ENCODE results near the gene PYGM.

PYGM gene

GRCh38 chr11:64698427-64698826 is 61.3 kb downstream of the PYGM start:
- H3K4me1 Mint-ChIP-seq (ENCODE audit: low read depth) = peaks cover 10% of the 10 kb centered on the region
- peaks cover 9% of the 10 kb centered on the region for H3K27me3 Mint-ChIP-seq
- no peak overlapping the region for H3K27ac Mint-ChIP-seq
- H3K9me3 Mint-ChIP-seq = no peaks in the 10 kb centered on the region
- H3K4me3 Mint-ChIP-seq = no peak overlapping the region
- no peaks in the 10 kb centered on the region for H3K36me3 Mint-ChIP-seq (ENCODE audit: low read depth)

GRCh38 chr11:64697663-64698375 is 62.0 kb downstream of the PYGM start:
- H3K36me3 Mint-ChIP-seq (ENCODE audit: low read depth) = no peaks in the 10 kb centered on the region
- H3K27ac Mint-ChIP-seq = no peak overlapping the region

More at GRCh38 chr11:64697663-64698375, 62.0 kb downstream of the PYGM start:
- Mint-ChIP-seq H3K4me1 (ENCODE audit: low read depth) (peaks cover 16% of the 10 kb centered on the region), H3K4me3 (no peak overlapping the region), H3K27me3 (peaks cover 14% of the 10 kb centered on the region), H3K9me3 (no peaks in the 10 kb centered on the region)

Measured in stimulated activated naive CD8-positive, alpha-beta T cell treated with anti-CD3 and anti-CD28 coated beads, Interleukin-15, Interleukin-2, amounts not matched to agents 100 ng/mL and 50 ng/mL, for 24 hours (primary cell).